ENCODE data around the gene FAM3C.

Gene FAM3C

GRCh38 chr7:121313793-121314676, 82.1 kb downstream of the FAM3C start:
- no peaks in the 10 kb centered on the region for H3K4me1 ChIP-seq (ENCODE audit: control insufficient read depth, insufficient read depth, low read length)
- no peak overlapping the region for H3K27ac ChIP-seq (ENCODE audit: low read depth, low read length)
- H3K9ac ChIP-seq (ENCODE audit: low read length): no peak overlapping the region
- no peaks in the 10 kb centered on the region for H3K36me3 ChIP-seq (ENCODE audit: control insufficient read depth, insufficient read depth, low read length)
- H3K4me3 ChIP-seq (ENCODE audit: low read length): no peak overlapping the region
- no peaks in the 10 kb centered on the region for H3K27me3 ChIP-seq (ENCODE audit: control insufficient read depth, insufficient read depth, low read length)

- no peak overlapping the region for H3K4me3 ChIP-seq (ENCODE audit: low read length)
- H3K27me3 ChIP-seq (ENCODE audit: control insufficient read depth, insufficient read depth, low read length): no peaks in the 10 kb centered on the region
- H3K9ac ChIP-seq (ENCODE audit: low read length): no peak overlapping the region
- H3K36me3 ChIP-seq (ENCODE audit: control insufficient read depth, insufficient read depth, low read length): no peaks in the 10 kb centered on the region
- H3K4me1 ChIP-seq (ENCODE audit: control insufficient read depth, insufficient read depth, low read length): no peaks in the 10 kb centered on the region
- no peak overlapping the region for H3K27ac ChIP-seq (ENCODE audit: low read depth, low read length)
Observed at GRCh38 chr7:121313220-121313792, 82.8 kb downstream of the FAM3C start.

- Histone ChIP-seq H3K9ac (ENCODE audit: low read length) (no peak overlapping the region), H3K36me3 (ENCODE audit: control insufficient read depth, insufficient read depth, low read length) (no peaks in the 10 kb centered on the region), H3K27ac (ENCODE audit: low read depth, low read length) (no peak overlapping the region), H3K4me3 (ENCODE audit: low read length) (no peak overlapping the region), H3K4me1 (ENCODE audit: control insufficient read depth, insufficient read depth, low read length) (no peaks in the 10 kb centered on the region), H3K27me3 (ENCODE audit: control insufficient read depth, insufficient read depth, low read length) (no peaks in the 10 kb centered on the region)
Observed at GRCh38 chr7:121307021-121307574, 89.0 kb downstream of the FAM3C start.

- no peaks in the 10 kb centered on the region for H3K4me1 ChIP-seq (ENCODE audit: control insufficient read depth, insufficient read depth, low read length)
- no peak overlapping the region for H3K4me3 ChIP-seq (ENCODE audit: low read length)
- H3K36me3 ChIP-seq (ENCODE audit: control insufficient read depth, insufficient read depth, low read length): no peaks in the 10 kb centered on the region
- H3K9ac ChIP-seq (ENCODE audit: low read length): no peak overlapping the region
- H3K27ac ChIP-seq (ENCODE audit: low read depth, low read length): no peak overlapping the region
- no peaks in the 10 kb centered on the region for H3K27me3 ChIP-seq (ENCODE audit: control insufficient read depth, insufficient read depth, low read length)
Observed at GRCh38 chr7:121306565-121306964, 89.5 kb downstream of the FAM3C start.

GRCh38 chr7:121305109-121305508, 91.0 kb downstream of the FAM3C start:
- Histone ChIP-seq H3K27ac (ENCODE audit: low read depth, low read length) (no peak overlapping the region), H3K4me1 (ENCODE audit: control insufficient read depth, insufficient read depth, low read length) (no peaks in the 10 kb centered on the region), H3K4me3 (ENCODE audit: low read length) (no peak overlapping the region), H3K27me3 (ENCODE audit: control insufficient read depth, insufficient read depth, low read length) (no peaks in the 10 kb centered on the region), H3K9ac (ENCODE audit: low read length) (no peak overlapping the region), H3K36me3 (ENCODE audit: control insufficient read depth, insufficient read depth, low read length) (no peaks in the 10 kb centered on the region)

GRCh38 chr7:121304102-121304658, 91.9 kb downstream of the FAM3C start:
- H3K27ac ChIP-seq (ENCODE audit: low read depth, low read length): no peak overlapping the region
- H3K4me3 ChIP-seq (ENCODE audit: low read length): no peak overlapping the region
- H3K27me3 ChIP-seq (ENCODE audit: control insufficient read depth, insufficient read depth, low read length): no peaks in the 10 kb centered on the region
- no peaks in the 10 kb centered on the region for H3K4me1 ChIP-seq (ENCODE audit: control insufficient read depth, insufficient read depth, low read length)
- no peaks in the 10 kb centered on the region for H3K36me3 ChIP-seq (ENCODE audit: control insufficient read depth, insufficient read depth, low read length)
- no peak overlapping the region for H3K9ac ChIP-seq (ENCODE audit: low read length)

- Histone ChIP-seq H3K4me3 (ENCODE audit: low read length) (no peak overlapping the region), H3K27ac (ENCODE audit: low read depth, low read length) (no peak overlapping the region), H3K36me3 (ENCODE audit: control insufficient read depth, insufficient read depth, low read length) (no peaks in the 10 kb centered on the region), H3K27me3 (ENCODE audit: control insufficient read depth, insufficient read depth, low read length) (no peaks in the 10 kb centered on the region), H3K9ac (ENCODE audit: low read length) (no peak overlapping the region), H3K4me1 (ENCODE audit: control insufficient read depth, insufficient read depth, low read length) (no peaks in the 10 kb centered on the region)
Observed at GRCh38 chr7:121303422-121304101, 92.5 kb downstream of the FAM3C start.

GRCh38 chr7:121302214-121302745, 93.8 kb downstream of the FAM3C start:
- Histone ChIP-seq H3K27ac (ENCODE audit: low read depth, low read length) (no peak overlapping the region), H3K4me3 (ENCODE audit: low read length) (no peak overlapping the region), H3K27me3 (ENCODE audit: control insufficient read depth, insufficient read depth, low read length) (no peaks in the 10 kb centered on the region)

GRCh38 chr7:121301446-121302213, 94.5 kb downstream of the FAM3C start:
- H3K36me3 ChIP-seq (ENCODE audit: control insufficient read depth, insufficient read depth, low read length): no peaks in the 10 kb centered on the region
- no peak overlapping the region for H3K27ac ChIP-seq (ENCODE audit: low read depth, low read length)
- H3K4me1 ChIP-seq (ENCODE audit: control insufficient read depth, insufficient read depth, low read length): no peaks in the 10 kb centered on the region
- H3K4me3 ChIP-seq (ENCODE audit: low read length): no peak overlapping the region
- no peaks in the 10 kb centered on the region for H3K27me3 ChIP-seq (ENCODE audit: control insufficient read depth, insufficient read depth, low read length)
- no peak overlapping the region for H3K9ac ChIP-seq (ENCODE audit: low read length)

More at GRCh38 chr7:121302214-121302745, 93.8 kb downstream of the FAM3C start:
- no peak overlapping the region for H3K9ac ChIP-seq (ENCODE audit: low read length)
- no peaks in the 10 kb centered on the region for H3K4me1 ChIP-seq (ENCODE audit: control insufficient read depth, insufficient read depth, low read length)
- no peaks in the 10 kb centered on the region for H3K36me3 ChIP-seq (ENCODE audit: control insufficient read depth, insufficient read depth, low read length)

- H3K9ac ChIP-seq (ENCODE audit: low read length): no peak overlapping the region
- no peak overlapping the region for H3K27ac ChIP-seq (ENCODE audit: low read depth, low read length)
- no peaks in the 10 kb centered on the region for H3K4me1 ChIP-seq (ENCODE audit: control insufficient read depth, insufficient read depth, low read length)
- no peak overlapping the region for H3K4me3 ChIP-seq (ENCODE audit: low read length)
- H3K36me3 ChIP-seq (ENCODE audit: control insufficient read depth, insufficient read depth, low read length): no peaks in the 10 kb centered on the region
- H3K27me3 ChIP-seq (ENCODE audit: control insufficient read depth, insufficient read depth, low read length): no peaks in the 10 kb centered on the region
Observed at GRCh38 chr7:121300685-121301420, 95.3 kb downstream of the FAM3C start.

Data from rectal smooth muscle tissue (tissue), 1 donor.